Loucy (cell line): ENCODE measurements around the gene SCO1.

Experiments used
- H2AFZ ChIP-seq: fragments of 200-600 bp; sonication (generic); 2 replicates; pipeline ENCODE4 v1.6.0; 2016; ENCODE audit warnings: antibody characterized with exemption, mild to moderate bottlenecking, low read length, moderate library complexity
- H3F3A ChIP-seq: fragments of 200-600 bp; 2 replicates; pipeline ENCODE4 v1.6.0; 2016; ENCODE audit warnings: antibody characterized with exemption, low read depth, mild to moderate bottlenecking
- H3K27me3 ChIP-seq: fragments of 200-600 bp; sonication (generic); 2 replicates; pipeline ENCODE4 v1.6.1; 2014; ENCODE audit warnings: low read length, mild to moderate bottlenecking; ENCODE audit not compliant: insufficient read depth, poor library complexity, severe bottlenecking
- H3K36me3 ChIP-seq: fragments of 200-600 bp; sonication (generic); 2 replicates; pipeline ENCODE4 v1.6.1; 2016; ENCODE audit warnings: low read length; ENCODE audit not compliant: insufficient read depth
- H3K4me1 ChIP-seq: fragments of 200-600 bp; sonication (generic); 2 replicates; pipeline ENCODE4 v1.5.1; 2014; ENCODE audit warnings: low read length, mild to moderate bottlenecking; ENCODE audit not compliant: insufficient read depth, poor library complexity, severe bottlenecking
- H3K4me2 ChIP-seq: fragments of 200-600 bp; sonication (generic); 2 replicates; pipeline ENCODE4 v1.6.0; 2014; ENCODE audit warnings: antibody characterized with exemption, low read length, low read depth, mild to moderate bottlenecking; ENCODE audit not compliant: poor library complexity, severe bottlenecking
- H3K4me3 ChIP-seq: fragments of 200-600 bp; sonication (generic); 2 replicates; pipeline ENCODE4 v1.5.1; 2014; ENCODE audit warnings: low read length, mild to moderate bottlenecking, mixed read lengths; ENCODE audit not compliant: poor library complexity, severe bottlenecking
- H3K79me2 ChIP-seq: fragments of 200-600 bp; sonication (generic); 2 replicates; pipeline ENCODE4 v1.6.1; 2014; ENCODE audit warnings: low read length; ENCODE audit not compliant: insufficient read depth
- H3K9ac ChIP-seq: fragments of 200-600 bp; sonication (generic); 2 replicates; pipeline ENCODE4 v1.6.0; 2014; ENCODE audit warnings: mild to moderate bottlenecking, low read depth, low read length, moderate library complexity; ENCODE audit not compliant: poor library complexity, severe bottlenecking
- H3K9me2 ChIP-seq: fragments of 200-600 bp; sonication (generic); replicated peaks from 2 replicates; pipeline ENCODE4 v1.6.1; 2016; ENCODE audit warnings: low read depth, low read length, mixed read lengths
- H3K9me3 ChIP-seq: fragments of 200-600 bp; sonication (generic); 2 replicates; pipeline ENCODE4 v1.6.1; 2014; ENCODE audit warnings: mild to moderate bottlenecking, antibody characterized with exemption, low read length, low read depth; ENCODE audit not compliant: insufficient read depth
- H4K20me1 ChIP-seq: fragments of 200-600 bp; sonication (generic); 2 replicates; pipeline ENCODE4 v1.6.0; 2014; ENCODE audit warnings: antibody characterized with exemption, low read length, mild to moderate bottlenecking; ENCODE audit not compliant: insufficient read depth, poor library complexity, severe bottlenecking
- CTCF ChIP-seq: fragments of 200-600 bp; sonication (generic); conservative IDR thresholded peaks from 2 replicates; pipeline ENCODE4 v1.5.1; 2014; ENCODE audit warnings: mild to moderate bottlenecking, antibody characterized with exemption, low read length
- EZH2phosphoT487 ChIP-seq: fragments of 200-600 bp; IDR thresholded peaks from 2 replicates; pipeline ENCODE4 v1.6.1; 2018; ENCODE audit warnings: antibody characterized with exemption, mild to moderate bottlenecking, moderate library complexity, borderline replicate concordance

The SCO1 gene

GRCh38 chr17:10705727-10706126 lies 8.4 kb upstream of the SCO1 start:
- H3K79me2 ChIP-seq, result peaks cover 40% of the 10 kb centered on the region; the same call in 1 of the 2 replicates
- H2AFZ ChIP-seq, result no peak overlapping the region
- TF ChIP-seq CTCF, result no peak
- TF ChIP-seq EZH2phosphoT487, result no peak
- H3K9ac ChIP-seq, result no peak overlapping the region
- peaks cover 29% of the 10 kb centered on the region; the same call in 1 of the 2 replicates for H3K36me3 ChIP-seq
- H3K9me2 ChIP-seq, result no peaks in the 10 kb centered on the region
- no peak overlapping the region for H3K4me3 ChIP-seq
- no peaks in the 10 kb centered on the region for H3K9me3 ChIP-seq
- H3K4me2 ChIP-seq, result peak overlapping the region; percentile 12
- no peaks in the 10 kb centered on the region for H4K20me1 ChIP-seq
- peaks cover 28% of the 10 kb centered on the region for H3K4me1 ChIP-seq
- H3K27me3 ChIP-seq, result no peaks in the 10 kb centered on the region
- no peaks in the 10 kb centered on the region for H3F3A ChIP-seq

GRCh38 chr17:10702574-10702973 lies 5.2 kb upstream of the SCO1 start:
- 0 out of 2 replicates have a peak, but pooled peaks cover 3% of the 10 kb centered on the region for H3F3A ChIP-seq
- H3K4me2 ChIP-seq, result peak overlapping the region; percentile 64
- no peaks in the 10 kb centered on the region for H3K27me3 ChIP-seq
- no peaks in the 10 kb centered on the region for H4K20me1 ChIP-seq
- peak overlapping the region; percentile 53 for H3K4me3 ChIP-seq
- TF ChIP-seq EZH2phosphoT487 (no peak), CTCF (no peak)
- H3K9ac ChIP-seq, result peak overlapping the region; percentile 44
- H2AFZ ChIP-seq, result no peak overlapping the region
- H3K4me1 ChIP-seq, result peaks cover 47% of the 10 kb centered on the region
- H3K79me2 ChIP-seq, result peaks cover 61% of the 10 kb centered on the region
- peaks cover 18% of the 10 kb centered on the region; the same call in 1 of the 2 replicates for H3K36me3 ChIP-seq
- no peaks in the 10 kb centered on the region for H3K9me3 ChIP-seq
- no peaks in the 10 kb centered on the region for H3K9me2 ChIP-seq

GRCh38 chr17:10699856-10700255 lies 2.5 kb upstream of the SCO1 start:
- Histone ChIP-seq H4K20me1 (peaks cover 17% of the 10 kb centered on the region), H3K4me1 (peaks cover 55% of the 10 kb centered on the region), H3K36me3 (peaks cover under 1% of the 10 kb centered on the region; the same call in 1 of the 2 replicates), H3K4me2 (peak overlapping the region; percentile 91), H3K79me2 (peaks cover 79% of the 10 kb centered on the region), H2AFZ (no peak overlapping the region), H3K4me3 (peak overlapping the region; percentile 84), H3K9me3 (no peaks in the 10 kb centered on the region), H3K9ac (peak overlapping the region; percentile 61), H3K9me2 (no peaks in the 10 kb centered on the region), H3F3A (0 out of 2 replicates have a peak, but pooled peaks cover 3% of the 10 kb centered on the region), H3K27me3 (no peaks in the 10 kb centered on the region)
- TF ChIP-seq CTCF (no peak), EZH2phosphoT487 (no peak)
